Measurements from ENCODE around the gene BMAL1. TPM values are rescaled to one million over a fixed set of nuclear protein-coding genes. Genes with fewer than 3 reads are reported as not detected.

The BMAL1 gene
- total RNA-seq, 4 donors from 2014 or later, result 15.8 to 125 (median 24.4) TPM

DNA sequence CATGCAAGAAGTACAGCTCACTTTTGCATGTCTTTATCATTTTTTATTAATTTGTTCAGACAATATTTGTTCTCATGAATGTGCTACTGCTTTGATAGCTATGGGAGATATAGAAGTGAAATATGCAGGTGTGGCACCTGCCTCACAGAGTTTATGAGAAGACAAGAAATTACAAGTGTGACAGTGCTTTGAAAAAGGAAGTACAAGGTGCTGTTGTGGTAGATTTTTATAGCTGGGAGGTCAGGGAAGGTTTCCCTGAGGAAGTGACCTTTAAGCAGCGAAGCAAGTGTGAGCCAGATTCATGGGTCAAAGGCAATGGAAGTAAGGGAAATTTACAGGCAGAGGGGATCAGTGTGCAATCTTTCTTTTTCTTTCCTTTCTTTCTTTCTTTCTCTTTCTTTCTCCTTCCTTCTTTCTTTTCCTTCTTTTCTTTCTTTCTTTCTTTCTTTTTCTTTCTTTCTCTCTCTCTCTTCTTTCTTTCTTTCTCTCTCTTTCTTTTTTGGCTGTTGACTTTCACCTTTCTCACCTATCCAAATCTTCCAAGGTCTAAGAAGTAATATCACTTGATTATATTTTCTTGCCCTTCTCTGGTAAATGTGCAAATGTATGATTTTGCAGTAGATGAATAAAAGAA, 6.4 kb upstream of the BMAL1 start:
- DNase-seq, result no peak
- H3K27ac ChIP-seq, result no peak overlapping the region
- no peaks in the 10 kb centered on the region for H3K9me3 ChIP-seq
- no peaks in the 10 kb centered on the region for H3K27me3 ChIP-seq
- TF ChIP-seq POLR2A (IDR thresholded peaks at IDR 0.05) (no peak), CTCF (IDR thresholded peaks at IDR 0.05) (no peak)
- H3K4me1 ChIP-seq, result peaks cover 0 to 1% of the 10 kb centered on the region in 2 donors
- no peaks in the 10 kb centered on the region for H3K36me3 ChIP-seq
- no peak overlapping the region for H3K4me3 ChIP-seq
- intact Hi-C loops (cut with DNase I; ENCODE audit: low total_unique reads), result no loop called here

- intact Hi-C loops (cut with DNase I; ENCODE audit: low total_unique reads), result no loop called here
- Histone ChIP-seq H3K36me3 (no peaks in the 10 kb centered on the region), H3K4me3 (peak overlapping the region; percentile 87 to 98), H3K9me3 (no peaks in the 10 kb centered on the region), H3K27ac (peak overlapping the region; percentile 93 to 95), H3K27me3 (no peaks in the 10 kb centered on the region), H3K4me1 (peaks cover 0 to 5% of the 10 kb centered on the region in 2 donors)
- TF ChIP-seq CTCF (IDR thresholded peaks at IDR 0.05) (no peak), POLR2A (IDR thresholded peaks at IDR 0.05) (no peak)
- no peak for DNase-seq
These were observed 1.1 kb upstream of the BMAL1 start for GRCh38 chr11:13276454-13276831.

GRCh38 chr11:13276832-13277767, 490 bp upstream of the BMAL1 start:
- Histone ChIP-seq H3K9me3 (no peaks in the 10 kb centered on the region), H3K4me3 (peak overlapping the region; percentile 87 to 98), H3K36me3 (no peaks in the 10 kb centered on the region), H3K4me1 (peaks cover 0 to 5% of the 10 kb centered on the region in 2 donors), H3K27me3 (no peaks in the 10 kb centered on the region), H3K27ac (peak overlapping the region; percentile 95)
- intact Hi-C loops (cut with DNase I; ENCODE audit: low total_unique reads), result no loop called here
- TF ChIP-seq CTCF (IDR thresholded peaks at IDR 0.05) (peak in 1 of 4 experiments; percentile 39), POLR2A (IDR thresholded peaks at IDR 0.05) (peak; percentile 39 to 81)
- peak; percentile 96 to 97 for DNase-seq

DNA sequence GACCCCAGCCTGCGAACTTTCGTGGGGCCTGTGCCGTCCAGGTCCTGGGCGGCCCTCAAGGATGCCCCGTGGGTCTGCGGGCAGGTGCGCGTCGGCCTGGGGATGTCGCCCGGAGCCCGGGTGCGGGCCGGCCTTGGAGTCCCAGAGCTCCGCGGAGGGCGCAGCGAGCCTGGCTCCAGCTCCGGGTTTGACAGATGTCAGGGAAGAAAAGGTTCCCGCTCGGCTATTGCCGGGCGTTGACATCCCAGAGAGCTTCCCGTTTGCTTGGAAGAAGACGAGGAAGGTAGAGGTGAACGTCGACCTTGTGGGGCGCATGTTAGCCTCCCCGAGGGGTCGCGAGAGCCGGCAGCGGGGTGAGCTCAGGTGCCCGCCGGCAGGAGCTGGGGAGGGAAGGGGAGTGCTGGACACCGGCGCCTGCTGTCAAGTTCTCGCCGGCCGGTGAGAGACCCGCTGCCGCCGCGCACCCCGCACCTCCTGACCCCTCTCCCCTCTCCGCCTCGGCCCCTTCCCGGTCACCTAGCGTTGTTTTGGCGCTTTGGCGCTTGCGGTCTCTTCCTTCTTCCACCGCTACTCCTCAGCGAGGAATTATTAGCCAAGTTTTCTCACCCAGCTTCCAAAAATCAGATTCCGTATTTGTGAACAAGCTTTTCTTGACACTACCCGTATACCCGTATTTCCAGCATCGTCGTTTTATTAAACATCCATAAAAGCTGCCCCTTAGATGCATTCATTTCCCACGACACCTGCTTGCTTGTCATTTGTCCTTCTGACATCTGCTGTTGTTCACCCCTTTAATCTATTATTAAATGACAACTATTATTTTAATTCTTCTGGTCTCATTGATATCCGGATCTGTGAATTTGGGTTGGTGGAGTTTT, 1.3 kb downstream of the BMAL1 start:
- no peak for DNase-seq
- Histone ChIP-seq H3K9me3 (no peaks in the 10 kb centered on the region), H3K4me3 (peak overlapping the region; percentile 87 to 98), H3K27me3 (no peaks in the 10 kb centered on the region), H3K27ac (peak overlapping the region in 1 of 2 donors; percentile 95), H3K4me1 (peaks cover 0 to 5% of the 10 kb centered on the region in 2 donors), H3K36me3 (no peaks in the 10 kb centered on the region)
- no peak for TF ChIP-seq CTCF (IDR thresholded peaks at IDR 0.05)
- TF ChIP-seq POLR2A (IDR thresholded peaks at IDR 0.05), result no peak
- intact Hi-C loops (cut with DNase I; ENCODE audit: low total_unique reads), result no loop called here

Data from uterus (tissue), 4 donors.